Activated T-cell treated with anti-CD3 and anti-CD28 coated beads, Interleukin-2, amount 50 U/mL, for 4 hours (primary cell): ENCODE measurements around the gene MORC2. TPM values are rescaled to one million over a fixed set of nuclear protein-coding genes. Genes with fewer than 3 reads are reported as not detected.

Experiments
- ATAC-seq, 2 donors: fragments of 200-7000 bp; cut with Tn5 transposase; one replicate each; pipeline ENCODE4 v1.10.0; 2021
- DNase-seq: peaks from one replicate; pipeline ENCODE4 v3.0.0-alpha.2; 2020
- H3K27me3 Mint-ChIP-seq: one replicate; pipeline ENCODE4 v1.8.0; 2021; ENCODE audit warnings: low read depth, mixed read lengths
- H3K36me3 Mint-ChIP-seq: one replicate; pipeline ENCODE4 v1.8.0; 2022; ENCODE audit warnings: mixed read lengths; ENCODE audit not compliant: insufficient read depth
- H3K4me1 Mint-ChIP-seq: one replicate; pipeline ENCODE4 v1.8.0; 2021; ENCODE audit warnings: low read depth, mixed read lengths
- H3K4me3 Mint-ChIP-seq: one replicate; pipeline ENCODE4 v1.8.0; 2021; ENCODE audit warnings: mild to moderate bottlenecking, moderate library complexity, mixed read lengths
- H3K9me3 Mint-ChIP-seq: one replicate; pipeline ENCODE4 v1.8.0; 2021; ENCODE audit warnings: mixed read lengths
- total RNA-seq, 3 donors: library from RNA; stranded (reverse); gene quantifications; one replicate each; pipeline ENCODE4 v1.2.1, GENCODE V29; 2021

The MORC2 gene
- total RNA-seq, 3 donors from 2014 or later = 26.9 to 27.7 (median 27.6) TPM

GRCh38 chr22:30882184-30882717 lies 86.3 kb downstream of the MORC2 start:
- Mint-ChIP-seq H3K9me3 (no peaks in the 10 kb centered on the region), H3K36me3 (no peaks in the 10 kb centered on the region), H3K4me1 (no peaks in the 10 kb centered on the region), H3K4me3 (no peak overlapping the region), H3K27me3 (no peaks in the 10 kb centered on the region)
- DNase-seq (no peak), ATAC-seq (no peak)

GRCh38 chr22:30881361-30882183 lies 87.0 kb downstream of the MORC2 start:
- ATAC-seq (no peak), DNase-seq (no peak)
- Mint-ChIP-seq H3K4me1 (no peaks in the 10 kb centered on the region), H3K4me3 (no peak overlapping the region), H3K36me3 (no peaks in the 10 kb centered on the region), H3K9me3 (no peaks in the 10 kb centered on the region), H3K27me3 (no peaks in the 10 kb centered on the region)

GRCh38 chr22:30880847-30881246 lies 87.7 kb downstream of the MORC2 start:
- no peaks in the 10 kb centered on the region for H3K4me1 Mint-ChIP-seq
- no peaks in the 10 kb centered on the region for H3K27me3 Mint-ChIP-seq
- ATAC-seq (no peak), DNase-seq (no peak)
- H3K9me3 Mint-ChIP-seq = no peaks in the 10 kb centered on the region
- no peaks in the 10 kb centered on the region for H3K36me3 Mint-ChIP-seq
- H3K4me3 Mint-ChIP-seq = no peak overlapping the region

- no peaks in the 10 kb centered on the region for H3K36me3 Mint-ChIP-seq
- H3K27me3 Mint-ChIP-seq = no peaks in the 10 kb centered on the region
- H3K9me3 Mint-ChIP-seq = no peaks in the 10 kb centered on the region
- H3K4me3 Mint-ChIP-seq = no peak overlapping the region
- DNase-seq = no peak
- ATAC-seq = no peak
- no peaks in the 10 kb centered on the region for H3K4me1 Mint-ChIP-seq
These were observed 88.4 kb downstream of the MORC2 start for GRCh38 chr22:30880181-30880601.

- H3K9me3 Mint-ChIP-seq = no peaks in the 10 kb centered on the region
- no peak for ATAC-seq
- no peak for DNase-seq
- no peaks in the 10 kb centered on the region for H3K4me1 Mint-ChIP-seq
- no peak overlapping the region for H3K4me3 Mint-ChIP-seq
- H3K36me3 Mint-ChIP-seq = no peaks in the 10 kb centered on the region
- H3K27me3 Mint-ChIP-seq = no peaks in the 10 kb centered on the region
These were observed 89.2 kb downstream of the MORC2 start for GRCh38 chr22:30879415-30879797.

GRCh38 chr22:30878516-30879414 lies 89.8 kb downstream of the MORC2 start:
- Mint-ChIP-seq H3K4me3 (no peak overlapping the region), H3K9me3 (no peaks in the 10 kb centered on the region), H3K36me3 (no peaks in the 10 kb centered on the region), H3K27me3 (no peaks in the 10 kb centered on the region), H3K4me1 (no peaks in the 10 kb centered on the region)
- ATAC-seq = no peak
- no peak for DNase-seq

GRCh38 chr22:30877662-30878515 lies 90.7 kb downstream of the MORC2 start:
- H3K4me3 Mint-ChIP-seq = no peak overlapping the region
- no peaks in the 10 kb centered on the region for H3K4me1 Mint-ChIP-seq
- H3K36me3 Mint-ChIP-seq = no peaks in the 10 kb centered on the region
- H3K9me3 Mint-ChIP-seq = no peaks in the 10 kb centered on the region
- H3K27me3 Mint-ChIP-seq = no peaks in the 10 kb centered on the region
- ATAC-seq (no peak), DNase-seq (no peak)

GRCh38 chr22:30876915-30877553 lies 91.5 kb downstream of the MORC2 start:
- H3K4me1 Mint-ChIP-seq = no peaks in the 10 kb centered on the region
- no peaks in the 10 kb centered on the region for H3K9me3 Mint-ChIP-seq
- H3K36me3 Mint-ChIP-seq = no peaks in the 10 kb centered on the region
- H3K4me3 Mint-ChIP-seq = no peak overlapping the region
- ATAC-seq (no peak), DNase-seq (no peak)
- no peaks in the 10 kb centered on the region for H3K27me3 Mint-ChIP-seq

GRCh38 chr22:30876221-30876751 lies 92.3 kb downstream of the MORC2 start:
- Mint-ChIP-seq H3K27me3 (no peaks in the 10 kb centered on the region), H3K36me3 (no peaks in the 10 kb centered on the region), H3K4me3 (no peak overlapping the region), H3K4me1 (no peaks in the 10 kb centered on the region), H3K9me3 (no peaks in the 10 kb centered on the region)
- no peak for ATAC-seq
- DNase-seq = no peak

GRCh38 chr22:30875481-30876215 lies 92.9 kb downstream of the MORC2 start:
- H3K4me3 Mint-ChIP-seq = no peak overlapping the region

More at GRCh38 chr22:30875481-30876215, 92.9 kb downstream of the MORC2 start:
- ATAC-seq (no peak), DNase-seq (no peak)
- H3K9me3 Mint-ChIP-seq = no peaks in the 10 kb centered on the region
- no peaks in the 10 kb centered on the region for H3K27me3 Mint-ChIP-seq
- no peaks in the 10 kb centered on the region for H3K4me1 Mint-ChIP-seq
- no peaks in the 10 kb centered on the region for H3K36me3 Mint-ChIP-seq
